OCI-M2 (cell line): ENCODE data around the gene ZNF503.

Experiments used
- DNase-seq: peaks from one replicate; lab custom pipeline; 2025; ENCODE audit not compliant: unreplicated experiment; lab: John Stamatoyannopoulos, UW

ZNF503 gene

GRCh38 chr10:75401569-75402485, at the start of gene ZNF503:
ZNF503 (minus strand) TSS chr10:75401764; CDS start chr10:75401419, 345 bp downstream.
- DNase-seq: no peak

GRCh38 chr10:75450644-75451640, 49.4 kb upstream of the ZNF503 start:
- no peak for DNase-seq

GRCh38 chr10:75450075-75450445, 48.5 kb upstream of the ZNF503 start:
- DNase-seq: no peak

- DNase-seq: no peak
These were observed 48.0 kb upstream of the ZNF503 start for GRCh38 chr10:75449382-75450074.

- no peak for DNase-seq
These were observed 46.6 kb upstream of the ZNF503 start for GRCh38 chr10:75448166-75448565.

GRCh38 chr10:75446508-75446907, 44.9 kb upstream of the ZNF503 start:
- DNase-seq: no peak

GRCh38 chr10:75444781-75445386, 43.3 kb upstream of the ZNF503 start:
- no peak for DNase-seq

- DNase-seq: no peak
These were observed 41.8 kb upstream of the ZNF503 start for GRCh38 chr10:75443362-75443761.

GRCh38 chr10:75441682-75442081, 40.1 kb upstream of the ZNF503 start:
- DNase-seq: no peak

- DNase-seq: no peak
These were observed 39.6 kb upstream of the ZNF503 start for GRCh38 chr10:75441196-75441595.

- DNase-seq: no peak
These were observed 38.8 kb upstream of the ZNF503 start for GRCh38 chr10:75440271-75440793.

- no peak for DNase-seq
These were observed 38.2 kb upstream of the ZNF503 start for GRCh38 chr10:75439811-75440210.

- DNase-seq: no peak
These were observed 36.7 kb upstream of the ZNF503 start for GRCh38 chr10:75438275-75438674.

- DNase-seq: no peak
These were observed 36.1 kb upstream of the ZNF503 start for GRCh38 chr10:75437693-75438092.

- DNase-seq: no peak
These were observed 35.3 kb upstream of the ZNF503 start for GRCh38 chr10:75436896-75437295.

GRCh38 chr10:75435291-75435690, 33.7 kb upstream of the ZNF503 start:
- DNase-seq: no peak

GRCh38 chr10:75434291-75434690, 32.7 kb upstream of the ZNF503 start:
- no peak for DNase-seq

- DNase-seq: no peak
These were observed 31.7 kb upstream of the ZNF503 start for GRCh38 chr10:75433216-75433615.

GRCh38 chr10:75432763-75433162, 31.2 kb upstream of the ZNF503 start:
- no peak for DNase-seq

GRCh38 chr10:75432176-75432575, 30.6 kb upstream of the ZNF503 start:
- no peak for DNase-seq
